ENCODE measurements around the gene GNAZ. TPM values are rescaled to one million over a fixed set of nuclear protein-coding genes. Genes with fewer than 3 reads are reported as not detected.

The GNAZ gene
- total and polyA plus RNA-seq, 2 donors (not counting 1 experiment from before 2014, with no cell fraction given) = 2.8 to 9.1 TPM

GRCh38 chr22:23067023-23067650, 3.2 kb upstream of the GNAZ start:
- DNase-seq = no peak
- ATAC-seq (ENCODE audit: low read depth) = no peak
- peak overlapping the region; percentile 57 for H3K27ac Mint-ChIP-seq
- TF ChIP-seq, protein P1, sequence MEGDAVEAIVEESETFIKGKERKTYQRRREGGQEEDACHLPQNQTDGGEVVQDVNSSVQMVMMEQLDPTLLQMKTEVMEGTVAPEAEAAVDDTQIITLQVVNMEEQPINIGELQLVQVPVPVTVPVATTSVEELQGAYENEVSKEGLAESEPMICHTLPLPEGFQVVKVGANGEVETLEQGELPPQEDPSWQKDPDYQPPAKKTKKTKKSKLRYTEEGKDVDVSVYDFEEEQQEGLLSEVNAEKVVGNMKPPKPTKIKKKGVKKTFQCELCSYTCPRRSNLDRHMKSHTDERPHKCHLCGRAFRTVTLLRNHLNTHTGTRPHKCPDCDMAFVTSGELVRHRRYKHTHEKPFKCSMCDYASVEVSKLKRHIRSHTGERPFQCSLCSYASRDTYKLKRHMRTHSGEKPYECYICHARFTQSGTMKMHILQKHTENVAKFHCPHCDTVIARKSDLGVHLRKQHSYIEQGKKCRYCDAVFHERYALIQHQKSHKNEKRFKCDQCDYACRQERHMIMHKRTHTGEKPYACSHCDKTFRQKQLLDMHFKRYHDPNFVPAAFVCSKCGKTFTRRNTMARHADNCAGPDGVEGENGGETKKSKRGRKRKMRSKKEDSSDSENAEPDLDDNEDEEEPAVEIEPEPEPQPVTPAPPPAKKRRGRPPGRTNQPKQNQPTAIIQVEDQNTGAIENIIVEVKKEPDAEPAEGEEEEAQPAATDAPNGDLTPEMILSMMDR (IDR thresholded peaks at IDR 0.05) = no peak
- TF ChIP-seq EZH2 (IDR thresholded peaks at IDR 0.05; ENCODE audit: borderline replicate concordance, insufficient read depth, low read depth, low read length, poor library complexity, severe bottlenecking) = no peak
- ChIA-PET POLR2A (interaction anchor here (0.9 kb wide), 1 partner anchor 12 kb away, joined by 3 read pairs; no protein-coding TSS in a partner anchor), CTCF (interaction anchor here (0.9 to 1.3 kb wide), 3 partner anchors 43 to 108 kb away, joined by 3 to 4 read pairs (median 3); no protein-coding TSS in a partner anchor)
- Histone ChIP-seq H4K20me1 (ENCODE audit: control insufficient read depth, insufficient read depth, low read length, poor library complexity, severe bottlenecking) (no peaks in the 10 kb centered on the region), H3K27me3 (replicated peaks in 1 of 4; ENCODE audit: control extremely low read depth in 1 of 4, control insufficient read depth in 3 of 4, insufficient read depth in 4 of 4, low read length in 3 of 4) (peaks cover 0 to 3% (median 0%) of the 10 kb centered on the region in 4 experiments), H3K9me3 (ENCODE audit: control extremely low read depth in 1 of 3, control insufficient read depth in 2 of 3, insufficient read depth in 1 of 3, low read length in 2 of 3) (no peaks in the 10 kb centered on the region), H3K36me3 (replicated peaks in 1 of 2; ENCODE audit: control extremely low read depth in 1 of 2, control insufficient read depth in 1 of 2, extremely low read depth in 1 of 2, insufficient read depth in 2 of 2, low read length in 1 of 2) (no peaks in the 10 kb centered on the region), H3K79me2 (ENCODE audit: control insufficient read depth, insufficient read depth, low read length) (no peaks in the 10 kb centered on the region), H3K9ac (ENCODE audit: low read length) (no peak overlapping the region), H3K4me1 (ENCODE audit: control insufficient read depth in 2 of 2, insufficient read depth in 2 of 2, low read length in 2 of 2) (peaks cover 12 to 32% of the 10 kb centered on the region in 2 donors), H3K27ac (ENCODE audit: low read length in 2 of 2) (no peak overlapping the region), H3K4me3 (ENCODE audit: control extremely low read depth in 1 of 5, extremely low read depth in 1 of 5, insufficient read depth in 1 of 5, low read depth in 2 of 5, low read length in 4 of 5) (no peak overlapping the region), H3K4me2 (replicated peaks; ENCODE audit: low read depth, low read length, poor library complexity, severe bottlenecking) (no peak overlapping the region), H2AFZ (ENCODE audit: insufficient read depth, low read depth, low read length, poor library complexity, severe bottlenecking) (no peak overlapping the region)
- WGBS (ENCODE audit: insufficient coverage) = 93% methylated on average over 6 of the region's 6 CpGs
- peaks cover 34% of the 10 kb centered on the region for H3K4me1 Mint-ChIP-seq
- intact Hi-C loops (cut with micrococcal nuclease) = no loop called here
- H3K4me3 Mint-ChIP-seq = no peak overlapping the region
- H3K27me3 Mint-ChIP-seq = no peaks in the 10 kb centered on the region
- H3K9me3 Mint-ChIP-seq (ENCODE audit: insufficient read depth) = no peaks in the 10 kb centered on the region

GRCh38 chr22:23067691-23068090, 2.6 kb upstream of the GNAZ start:
- POLR2A ChIA-PET = interaction anchor here (0.9 kb wide), 1 partner anchor 13 kb away, joined by 3 read pairs; no protein-coding TSS in a partner anchor
- no peaks in the 10 kb centered on the region for H4K20me1 ChIP-seq (ENCODE audit: control insufficient read depth, insufficient read depth, low read length, poor library complexity, severe bottlenecking)
- Mint-ChIP-seq H3K4me3 (no peak overlapping the region), H3K4me1 (peaks cover 34% of the 10 kb centered on the region), H3K27ac (peak overlapping the region; percentile 57), H3K9me3 (ENCODE audit: insufficient read depth) (no peaks in the 10 kb centered on the region), H3K27me3 (no peaks in the 10 kb centered on the region)
- ATAC-seq (ENCODE audit: low read depth) (no peak), DNase-seq (no peak)
- no peak overlapping the region for H3K4me2 ChIP-seq (replicated peaks; ENCODE audit: low read depth, low read length, poor library complexity, severe bottlenecking)
- H3K27me3 ChIP-seq (replicated peaks in 1 of 4; ENCODE audit: control extremely low read depth in 1 of 4, control insufficient read depth in 3 of 4, insufficient read depth in 4 of 4, low read length in 3 of 4) = peaks cover 0 to 3% (median 0%) of the 10 kb centered on the region in 4 experiments
- H2AFZ ChIP-seq (ENCODE audit: insufficient read depth, low read depth, low read length, poor library complexity, severe bottlenecking) = no peak overlapping the region
- H3K4me3 ChIP-seq (ENCODE audit: control extremely low read depth in 1 of 5, extremely low read depth in 1 of 5, insufficient read depth in 1 of 5, low read depth in 2 of 5, low read length in 4 of 5) = no peak overlapping the region
- intact Hi-C loops (cut with micrococcal nuclease) = no loop called here
- peaks cover 12 to 37% of the 10 kb centered on the region in 2 donors for H3K4me1 ChIP-seq (ENCODE audit: control insufficient read depth in 2 of 2, insufficient read depth in 2 of 2, low read length in 2 of 2)
- peaks cover 2% of the 10 kb centered on the region for H3K79me2 ChIP-seq (ENCODE audit: control insufficient read depth, insufficient read depth, low read length)
- no peak overlapping the region for H3K27ac ChIP-seq (ENCODE audit: low read length in 2 of 2)
- no peaks in the 10 kb centered on the region for H3K36me3 ChIP-seq (replicated peaks in 1 of 2; ENCODE audit: control extremely low read depth in 1 of 2, control insufficient read depth in 1 of 2, extremely low read depth in 1 of 2, insufficient read depth in 2 of 2, low read length in 1 of 2)
- TF ChIP-seq, protein P1 (IDR thresholded peaks at IDR 0.05) = no peak
- no peak for TF ChIP-seq EZH2 (IDR thresholded peaks at IDR 0.05; ENCODE audit: borderline replicate concordance, insufficient read depth, low read depth, low read length, poor library complexity, severe bottlenecking)
- H3K9ac ChIP-seq (ENCODE audit: low read length) = no peak overlapping the region
- 100% methylated on average over 3 of the region's 5 CpGs for WGBS (ENCODE audit: insufficient coverage)
- H3K9me3 ChIP-seq (ENCODE audit: control extremely low read depth in 1 of 3, control insufficient read depth in 2 of 3, insufficient read depth in 1 of 3, low read length in 2 of 3) = no peaks in the 10 kb centered on the region
- CTCF ChIA-PET = interaction anchor here (1.3 kb wide), 1 partner anchor 77 kb away, joined by 4 read pairs; no protein-coding TSS in a partner anchor

Data from B cell (primary cell).